Suprapubic skin (tissue), 4 donors: Measurements from ENCODE around the gene ROBO1. TPM values are rescaled to one million over a fixed set of nuclear protein-coding genes. Genes with fewer than 3 reads are reported as not detected.

ENCODE experiments used
- DNase-seq, 2 donors: peaks; one replicate each; pipeline ENCODE4 v3.0.0-alpha.2; 2019; ENCODE audit warnings: low spot score in 2 of 2
- H3K27ac ChIP-seq: fragments of 200-600 bp; sonication (generic); one replicate; pipeline ENCODE4 v1.5.1; 2019
- H3K27me3 ChIP-seq: fragments of 200-600 bp; sonication (generic); one replicate; pipeline ENCODE4 v1.5.1; 2019
- H3K36me3 ChIP-seq: fragments of 200-600 bp; sonication (generic); one replicate; pipeline ENCODE4 v1.5.1; 2019
- H3K4me1 ChIP-seq: fragments of 200-600 bp; sonication (generic); one replicate; pipeline ENCODE4 v1.5.1; 2019
- H3K4me3 ChIP-seq: fragments of 200-600 bp; sonication (generic); one replicate; pipeline ENCODE4 v1.5.1; 2019; ENCODE audit warnings: mild to moderate bottlenecking
- H3K9me3 ChIP-seq: fragments of 200-600 bp; sonication (generic); one replicate; pipeline ENCODE4 v1.5.1; 2019
- CTCF ChIP-seq, 2 donors: fragments of 200-600 bp in 1 of 2; fragments of 450-650 bp in 1 of 2; sonication (generic) in 1 of 2; IDR thresholded peaks; one replicate each; pipeline ENCODE4 v1.5.1; 2016 to 2019; ENCODE audit warnings: antibody characterized with exemption in 2 of 2, mild to moderate bottlenecking in 1 of 2, moderate library complexity in 1 of 2
- EP300 ChIP-seq: sonication (generic); formaldehyde crosslinking; IDR thresholded peaks from one replicate; pipeline ENCODE4 v1.6.1; 2017; ENCODE audit warnings: antibody characterized with exemption
- POLR2A ChIP-seq, 2 donors: fragments of 450-650 bp; IDR thresholded peaks; one replicate each; pipeline ENCODE4 v1.6.1; 2017; ENCODE audit warnings: antibody characterized with exemption in 2 of 2, mild to moderate bottlenecking in 2 of 2, moderate library complexity in 2 of 2
- POLR2AphosphoS5 ChIP-seq, 3 donors: sonication (generic); formaldehyde crosslinking; IDR thresholded peaks; one replicate each; pipeline ENCODE4 v1.6.1; 2017; ENCODE audit warnings: antibody characterized with exemption in 3 of 3
- WGBS: methylation state at CpG from one replicate; pipeline ENCODE4 v1.1.5; 2018; 5-methylcytosine and 5-hydroxymethylcytosine counted together
- total RNA-seq, 4 donors: library from RNA; depleted of rRNA; stranded (reverse); fragments of >200 nt; gene quantifications; one replicate each; pipeline ENCODE4 v1.1.0, GENCODE V29; 2016

The ROBO1 gene
- total RNA-seq, 4 donors from 2014 or later = 67.7 to 80.3 (median 71.3) TPM

GRCh38 chr3:78701537-78701936, 1066.3 kb downstream of the ROBO1 start:
- H3K9me3 ChIP-seq = no peaks in the 10 kb centered on the region
- 45% methylated on average over 2 of the region's 2 CpGs for WGBS
- H3K36me3 ChIP-seq = no peaks in the 10 kb centered on the region
- H3K4me1 ChIP-seq = no peaks in the 10 kb centered on the region
- H3K27ac ChIP-seq = no peak overlapping the region
- no peak for TF ChIP-seq EP300
- no peak for TF ChIP-seq POLR2AphosphoS5 (IDR thresholded peaks at IDR 0.05)
- TF ChIP-seq POLR2A (IDR thresholded peaks at IDR 0.05) = no peak
- no peak for TF ChIP-seq CTCF (IDR thresholded peaks at IDR 0.05)
- no peak overlapping the region for H3K4me3 ChIP-seq
- DNase-seq = no peak
- no peaks in the 10 kb centered on the region for H3K27me3 ChIP-seq

GRCh38 chr3:78698431-78698830, 1069.4 kb downstream of the ROBO1 start:
- no peaks in the 10 kb centered on the region for H3K27me3 ChIP-seq
- H3K9me3 ChIP-seq = no peaks in the 10 kb centered on the region
- H3K27ac ChIP-seq = no peak overlapping the region
- H3K36me3 ChIP-seq = no peaks in the 10 kb centered on the region
- H3K4me3 ChIP-seq = no peak overlapping the region
- no peak for TF ChIP-seq EP300
- WGBS = 36% methylated on average over 1 of the region's 1 CpG
- H3K4me1 ChIP-seq = no peaks in the 10 kb centered on the region
- DNase-seq = no peak

GRCh38 chr3:78697426-78697825, 1070.4 kb downstream of the ROBO1 start:
- DNase-seq = no peak
- H3K4me1 ChIP-seq = no peaks in the 10 kb centered on the region
- no peaks in the 10 kb centered on the region for H3K9me3 ChIP-seq
- H3K27me3 ChIP-seq = no peaks in the 10 kb centered on the region
- H3K36me3 ChIP-seq = no peaks in the 10 kb centered on the region
- H3K4me3 ChIP-seq = no peak overlapping the region
- H3K27ac ChIP-seq = no peak overlapping the region
- 78% methylated on average over 5 of the region's 5 CpGs for WGBS
- TF ChIP-seq POLR2A (IDR thresholded peaks at IDR 0.05) = no peak
- TF ChIP-seq EP300 = no peak
- no peak for TF ChIP-seq CTCF (IDR thresholded peaks at IDR 0.05)
- TF ChIP-seq POLR2AphosphoS5 (IDR thresholded peaks at IDR 0.05) = no peak

- H3K4me3 ChIP-seq = no peak overlapping the region
- WGBS = 24% methylated on average over 2 of the region's 2 CpGs
- no peaks in the 10 kb centered on the region for H3K9me3 ChIP-seq
- H3K36me3 ChIP-seq = peaks cover 5% of the 10 kb centered on the region
- no peak overlapping the region for H3K27ac ChIP-seq
- no peak for TF ChIP-seq EP300
- no peak for TF ChIP-seq POLR2AphosphoS5 (IDR thresholded peaks at IDR 0.05)
- no peaks in the 10 kb centered on the region for H3K27me3 ChIP-seq
- H3K4me1 ChIP-seq = no peaks in the 10 kb centered on the region
- DNase-seq = no peak
Observed at GRCh38 chr3:78690766-78691165, 1077.0 kb downstream of the ROBO1 start.

GRCh38 chr3:78689378-78689777, 1078.4 kb downstream of the ROBO1 start:
- WGBS = 81% methylated on average over 6 of the region's 6 CpGs
- no peaks in the 10 kb centered on the region for H3K9me3 ChIP-seq
- TF ChIP-seq EP300 = no peak
- TF ChIP-seq POLR2A (IDR thresholded peaks at IDR 0.05) = no peak
- TF ChIP-seq POLR2AphosphoS5 (IDR thresholded peaks at IDR 0.05) = no peak
- TF ChIP-seq CTCF (IDR thresholded peaks at IDR 0.05) = no peak

GRCh38 chr3:78687520-78687919, 1080.3 kb downstream of the ROBO1 start:
- TF ChIP-seq POLR2A (IDR thresholded peaks at IDR 0.05) (no peak), POLR2AphosphoS5 (IDR thresholded peaks at IDR 0.05) (no peak), CTCF (IDR thresholded peaks at IDR 0.05) (no peak), EP300 (no peak)
- Histone ChIP-seq H3K4me1 (no peaks in the 10 kb centered on the region), H3K9me3 (no peaks in the 10 kb centered on the region), H3K27me3 (no peaks in the 10 kb centered on the region), H3K36me3 (peaks cover 5% of the 10 kb centered on the region), H3K4me3 (no peak overlapping the region), H3K27ac (no peak overlapping the region)
- DNase-seq = no peak
- 87% methylated on average over 4 of the region's 4 CpGs for WGBS

More at GRCh38 chr3:78689378-78689777, 1078.4 kb downstream of the ROBO1 start:
- Histone ChIP-seq H3K27ac (no peak overlapping the region), H3K4me1 (no peaks in the 10 kb centered on the region), H3K36me3 (peaks cover 5% of the 10 kb centered on the region), H3K27me3 (no peaks in the 10 kb centered on the region), H3K4me3 (no peak overlapping the region)
- DNase-seq = no peak
